GM19372 (cell line): ENCODE measurements around the gene SSTR1.
"Not testable (repeated sequence)": the region's sequence is repeated elsewhere in the genome, so short reads cannot be mapped to it uniquely, and the experiment has no call there.

Experiments used
- ATAC-seq: cut with Tn5 transposase; IDR thresholded peaks from one replicate; pipeline ENCODE4 v1.9.1; 2021; ENCODE audit warnings: mild to moderate bottlenecking, low read depth, moderate library complexity; ENCODE audit not compliant: unreplicated experiment

Gene SSTR1, protein sequence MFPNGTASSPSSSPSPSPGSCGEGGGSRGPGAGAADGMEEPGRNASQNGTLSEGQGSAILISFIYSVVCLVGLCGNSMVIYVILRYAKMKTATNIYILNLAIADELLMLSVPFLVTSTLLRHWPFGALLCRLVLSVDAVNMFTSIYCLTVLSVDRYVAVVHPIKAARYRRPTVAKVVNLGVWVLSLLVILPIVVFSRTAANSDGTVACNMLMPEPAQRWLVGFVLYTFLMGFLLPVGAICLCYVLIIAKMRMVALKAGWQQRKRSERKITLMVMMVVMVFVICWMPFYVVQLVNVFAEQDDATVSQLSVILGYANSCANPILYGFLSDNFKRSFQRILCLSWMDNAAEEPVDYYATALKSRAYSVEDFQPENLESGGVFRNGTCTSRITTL

DNA sequence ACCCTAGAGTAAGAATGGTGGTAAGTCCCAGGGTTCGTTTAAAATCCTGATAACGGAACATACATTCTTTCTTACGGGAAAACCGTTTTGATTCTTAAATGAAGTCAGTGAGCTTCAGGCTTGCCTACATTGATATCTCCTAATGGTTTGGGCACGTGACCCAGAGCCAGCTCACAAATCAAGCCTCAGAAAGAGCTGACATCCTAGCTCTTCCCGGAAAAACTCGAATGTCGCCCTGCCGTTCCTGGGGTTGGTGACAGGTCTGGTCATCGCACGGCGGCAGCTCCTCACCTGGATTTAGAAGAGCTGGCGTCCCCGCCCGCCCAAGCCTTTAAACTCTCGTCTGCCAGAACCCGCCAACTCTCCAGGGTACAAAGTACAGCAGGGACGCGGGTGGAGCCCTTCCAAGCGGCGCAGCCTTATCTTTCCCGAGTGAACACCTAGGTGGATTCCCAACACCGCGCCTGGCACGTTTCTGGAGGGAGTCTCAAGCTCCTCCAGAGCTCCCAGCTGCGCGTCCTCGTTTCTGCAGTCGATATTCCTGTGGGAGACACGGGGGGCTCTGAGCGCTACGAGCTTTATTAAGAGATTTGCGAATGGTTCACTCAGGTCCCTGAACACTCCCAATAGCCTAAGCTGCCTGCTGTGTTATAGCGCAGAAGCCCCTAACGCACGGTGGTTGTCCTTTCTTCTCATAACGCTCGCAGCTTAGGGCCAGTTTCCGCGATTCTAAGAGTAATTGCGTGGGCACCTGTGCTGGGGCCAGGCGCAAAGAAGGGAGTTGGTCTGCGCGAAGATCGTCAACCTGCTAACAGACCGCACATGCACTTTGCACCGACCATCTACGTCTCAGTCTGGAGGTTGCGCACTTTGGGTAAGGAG is at the start of gene SSTR1:
TSS of gene SSTR1 (plus strand) at position 169 of the 882 bp plus-strand sequence. CDS start 1,486 bp downstream, outside the sequence.
- no peak for ATAC-seq

DNA sequence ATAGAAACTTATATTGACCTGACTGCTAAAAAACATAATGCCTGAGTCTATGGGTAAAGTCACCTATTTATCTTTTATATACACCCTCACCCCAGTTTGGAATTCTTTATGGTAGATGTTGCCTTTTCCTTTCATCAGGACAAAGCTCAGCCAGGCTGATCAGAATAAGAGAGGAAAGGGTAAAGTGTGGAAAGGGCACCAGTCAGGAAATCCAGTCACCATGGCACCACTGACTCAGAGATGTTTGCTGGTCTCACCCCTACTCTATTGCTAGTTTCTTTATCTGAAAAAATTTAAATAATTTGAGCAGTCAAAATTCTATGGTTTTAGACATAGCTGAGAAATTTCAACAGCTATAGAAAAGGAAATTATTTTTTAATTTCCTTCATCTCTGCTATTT is 49.2 kb upstream of the SSTR1 start:
- ATAC-seq = no peak

DNA sequence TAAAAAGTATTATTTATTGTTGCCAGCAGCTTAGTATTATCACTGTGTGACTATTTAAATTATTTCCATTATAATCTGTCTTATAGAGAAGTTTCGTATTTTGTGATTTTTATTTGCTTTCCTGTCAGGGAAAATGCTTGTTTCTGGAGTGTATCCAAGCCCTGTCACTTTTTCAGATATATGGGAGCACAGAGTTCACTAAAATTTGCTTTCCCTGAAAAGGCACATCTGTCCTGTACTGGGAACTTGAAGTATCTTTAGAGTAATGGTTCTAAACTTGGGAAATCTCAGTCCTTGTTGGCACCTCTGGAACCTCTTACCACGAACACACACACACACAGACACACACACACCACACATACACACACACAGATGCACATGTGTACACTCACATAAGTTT is 39.3 kb upstream of the SSTR1 start:
- no peak for ATAC-seq

DNA sequence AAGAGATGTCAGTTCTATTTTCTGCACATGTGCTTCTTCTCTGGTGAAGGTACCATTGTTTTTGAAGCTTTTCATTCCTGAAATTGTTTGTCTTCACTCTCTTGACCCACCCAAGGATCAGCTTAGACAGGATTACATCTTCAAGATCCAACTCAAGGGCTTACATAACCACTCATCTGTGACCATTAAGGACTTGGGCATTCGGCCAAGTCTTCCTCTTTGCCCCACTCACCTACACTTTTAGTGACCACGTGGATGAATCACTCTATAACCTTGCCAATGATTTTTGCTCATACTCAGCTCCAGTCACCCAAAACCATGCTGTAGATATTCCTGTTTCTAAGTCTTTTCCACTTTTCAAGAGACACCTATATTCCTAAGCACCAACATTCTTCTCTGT is 36.5 kb upstream of the SSTR1 start:
- ATAC-seq = no peak

GRCh38 chr14:38174711-38175110 is 33.0 kb upstream of the SSTR1 start:
- no peak for ATAC-seq

- ATAC-seq = no peak
Measured at GRCh38 chr14:38175658-38176057, 32.0 kb upstream of the SSTR1 start.

DNA sequence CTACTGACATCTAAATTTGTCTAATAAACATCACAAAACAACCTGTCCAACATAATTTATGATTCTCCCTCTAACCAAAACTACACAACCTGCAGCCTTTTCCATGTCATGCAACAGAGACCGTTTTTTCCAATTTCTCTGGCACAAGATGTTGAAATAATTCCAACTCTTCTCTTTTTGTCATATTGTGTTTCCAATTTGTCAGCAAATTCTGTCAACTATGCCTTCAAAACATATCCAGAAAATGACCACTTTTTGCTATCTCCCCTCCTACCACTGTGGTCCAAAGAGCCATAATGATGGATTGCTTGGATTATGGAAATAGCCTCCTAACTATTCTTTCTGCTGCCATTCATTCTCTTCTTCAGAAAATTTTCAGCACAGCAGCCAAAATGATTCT is 31.3 kb upstream of the SSTR1 start:
- no peak for ATAC-seq

GRCh38 chr14:38184132-38184531 is 23.6 kb upstream of the SSTR1 start:
- no peak for ATAC-seq

GRCh38 chr14:38185671-38186070 is 22.0 kb upstream of the SSTR1 start:
- ATAC-seq = no peak

- ATAC-seq = no peak
Measured at GRCh38 chr14:38186216-38186615, 21.5 kb upstream of the SSTR1 start.

DNA sequence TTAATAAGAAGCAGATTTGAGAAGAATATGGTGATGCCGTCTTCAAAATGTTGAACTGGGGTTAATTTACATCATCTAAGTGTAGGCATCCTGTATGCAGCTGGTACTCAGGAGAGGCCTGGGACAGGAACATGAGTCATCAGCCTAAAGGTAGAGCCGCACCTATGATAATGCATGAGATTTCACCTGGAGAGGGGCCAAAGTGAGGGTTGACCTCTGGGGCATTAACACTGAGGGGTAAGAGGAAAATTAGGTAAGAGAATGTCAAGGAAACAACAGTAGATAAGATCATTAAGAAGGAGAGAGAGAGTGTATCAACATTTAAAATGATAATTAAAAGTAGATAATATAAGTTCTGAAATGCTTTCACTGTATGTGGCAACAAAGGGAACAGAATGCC is 20.2 kb upstream of the SSTR1 start:
- no peak for ATAC-seq

DNA sequence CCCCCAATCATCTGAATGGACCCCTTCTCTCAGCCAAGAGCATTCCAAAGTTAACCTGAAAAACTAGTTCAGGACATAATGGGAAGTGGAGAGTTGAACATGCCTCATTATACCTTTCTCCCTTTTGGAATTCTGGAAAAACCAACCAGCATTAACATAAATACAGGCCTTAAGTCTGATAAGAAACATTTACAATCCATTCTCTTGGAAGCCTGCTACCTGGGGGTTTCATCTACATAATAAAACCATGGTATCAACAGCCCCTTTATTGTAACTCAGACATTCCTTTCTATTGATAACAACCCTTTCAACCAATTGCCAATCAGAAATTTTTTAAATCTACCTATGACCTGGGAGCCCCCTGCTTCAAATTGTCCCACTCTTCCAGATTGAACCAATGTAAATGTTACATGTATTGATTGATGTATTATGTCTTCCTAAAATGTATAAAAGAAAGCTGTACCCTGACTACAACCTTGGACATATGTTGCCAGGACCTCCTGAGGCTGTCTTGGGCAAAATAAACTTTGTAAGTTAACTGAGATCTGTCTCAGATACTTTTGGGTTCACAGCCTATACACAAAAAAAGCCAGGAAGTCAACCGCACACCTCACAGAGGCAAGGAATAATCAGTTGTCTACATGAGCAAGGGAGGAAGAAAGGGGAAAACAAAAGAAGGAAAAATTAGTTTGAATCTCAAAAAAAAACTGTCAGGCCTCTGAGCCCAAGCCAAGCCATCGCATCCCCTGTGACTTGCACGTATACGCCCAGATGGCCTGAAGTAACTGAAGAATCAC is 17.6 kb upstream of the SSTR1 start:
- ATAC-seq = no peak

- not testable (repeated sequence) for ATAC-seq
Measured at GRCh38 chr14:38190846-38191245, 16.9 kb upstream of the SSTR1 start.

DNA sequence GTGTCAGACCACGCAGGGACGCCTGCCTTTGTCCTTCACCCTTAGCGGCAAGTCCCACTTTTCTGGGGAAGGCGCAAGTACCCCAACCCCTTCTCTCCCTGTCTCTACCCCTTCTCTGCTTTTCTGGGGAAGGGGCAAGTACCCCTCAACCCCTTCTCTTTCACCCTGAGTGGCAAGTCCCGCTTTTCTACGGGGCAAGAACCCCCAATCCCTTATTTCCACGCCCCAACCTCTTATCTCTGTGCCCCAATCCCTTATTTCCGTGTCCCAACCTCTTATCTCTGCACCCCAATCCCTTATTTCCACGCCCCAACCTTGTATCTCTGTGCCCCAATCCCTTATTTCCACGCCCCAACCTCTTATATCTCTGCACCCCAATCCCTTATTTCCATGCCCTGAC is 16.2 kb upstream of the SSTR1 start:
- ATAC-seq = not testable (repeated sequence)

DNA sequence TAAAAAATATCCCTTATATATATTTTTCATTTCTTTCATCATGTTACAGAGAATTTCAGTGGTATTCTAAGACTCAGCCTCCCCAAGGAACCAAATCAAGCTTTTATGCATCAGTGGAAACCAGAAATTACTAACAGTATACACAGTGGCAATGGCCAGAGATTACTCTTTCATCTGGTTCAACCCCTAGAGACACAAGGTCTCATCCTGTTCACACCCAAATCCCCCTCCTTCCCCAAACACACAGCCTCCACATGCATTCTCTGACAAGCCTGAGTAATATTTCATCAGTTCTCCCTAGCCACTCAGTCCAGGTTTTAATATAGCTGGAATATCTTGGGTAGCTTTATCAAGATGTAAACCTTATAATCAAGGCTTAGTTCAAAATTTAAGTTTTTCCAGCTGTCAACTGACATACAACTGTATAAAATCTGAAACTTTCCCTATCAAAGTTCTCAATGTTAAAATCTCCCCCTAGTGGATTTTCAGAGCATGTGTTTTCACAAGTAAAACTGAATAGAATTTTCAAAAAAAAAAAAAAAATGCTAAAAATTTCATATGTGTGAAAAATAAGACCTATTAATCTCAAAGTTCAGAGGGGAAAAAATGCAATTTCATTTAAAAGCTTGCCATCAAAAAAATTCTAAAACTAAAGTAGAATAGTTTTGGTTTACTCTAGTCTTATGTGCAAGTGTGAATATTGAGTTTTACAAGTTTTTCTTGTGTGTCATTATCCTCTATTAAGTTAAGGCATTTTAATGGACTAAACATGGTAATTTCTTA is 10.5 kb upstream of the SSTR1 start:
- ATAC-seq = no peak

- ATAC-seq = no peak
Measured at GRCh38 chr14:38197784-38198335, 9.8 kb upstream of the SSTR1 start.

GRCh38 chr14:38198425-38198824 is 9.3 kb upstream of the SSTR1 start:
- no peak for ATAC-seq

- ATAC-seq = no peak
Measured at GRCh38 chr14:38199076-38199475, 8.6 kb upstream of the SSTR1 start.

GRCh38 chr14:38199739-38200138 is 8.0 kb upstream of the SSTR1 start:
- no peak for ATAC-seq
